HEK293 (cell line): Measurements from ENCODE around the gene LHFPL6.

ENCODE experiments used
- CTCF ChIA-PET: fragments of 350-600 bp; formaldehyde crosslinking; extraction: SDS; loops from one replicate; lab custom pipeline; 2021; ENCODE audit warnings: antibody characterized with exemption; lab: Yijun Ruan, JAX
- POLR2A ChIA-PET: fragments of 300-600 bp; formaldehyde crosslinking; extraction: SDS; loops from one replicate; lab custom pipeline; 2020; ENCODE audit warnings: antibody characterized with exemption, inconsistent platforms; lab: Yijun Ruan, JAX
- H3K27ac ChIP-seq: fragments of 200-500 bp; sonication (Bioruptor generic); 2 replicates; pipeline ENCODE4 v1.5.1; 2014; ENCODE audit warnings: low read depth, low read length, control low read depth, inconsistent platforms; ENCODE audit errors: extremely low read depth
- H3K36me3 ChIP-seq, 2 experiments: fragments of 200-500 bp in 1 of 2; sonication (Bioruptor generic) in 1 of 2; 1 replicate in 1 of 2; 2 replicates in 1 of 2; pipeline ENCODE4 v1.5.1; 2014 to 2017; ENCODE audit warnings: inconsistent platforms in 2 of 2, low read length in 2 of 2; ENCODE audit not compliant: control insufficient read depth in 2 of 2, insufficient read depth in 1 of 2
- H3K4me1 ChIP-seq: fragments of 200-500 bp; sonication (Bioruptor generic); 2 replicates; pipeline ENCODE4 v1.5.1; 2014; ENCODE audit warnings: mild to moderate bottlenecking, low read length, inconsistent platforms; ENCODE audit not compliant: control insufficient read depth, insufficient read depth
- H3K4me3 ChIP-seq: 2 replicates; pipeline ENCODE4 v1.5.1; 2011; ENCODE audit warnings: low read depth, mild to moderate bottlenecking, control low read depth, low read length, moderate library complexity
- H3K9me3 ChIP-seq: fragments of 200-500 bp; sonication (Bioruptor generic); 2 replicates; pipeline ENCODE4 v1.5.1; 2014; ENCODE audit warnings: low read depth, low read length, inconsistent platforms; ENCODE audit not compliant: control insufficient read depth, insufficient read depth
- WT1 ChIP-seq: fragments of 450-650 bp; formaldehyde crosslinking; IDR thresholded peaks from 2 replicates; pipeline ENCODE4 v1.5.1; 2016; ENCODE audit warnings: missing biosample characterization, missing genetic modification characterization
- ZBTB49 ChIP-seq: fragments of 450-650 bp; formaldehyde crosslinking; IDR thresholded peaks from 2 replicates; pipeline ENCODE4 v1.5.1; 2016; ENCODE audit warnings: missing biosample characterization, missing genetic modification characterization, low read depth
- ZNF133 ChIP-seq: fragments of 450-650 bp; formaldehyde crosslinking; IDR thresholded peaks from 2 replicates; pipeline ENCODE4 v1.5.1; 2016; ENCODE audit warnings: missing biosample characterization, missing genetic modification characterization
- ZNF18 ChIP-seq: fragments of 450-650 bp; formaldehyde crosslinking; IDR thresholded peaks from 2 replicates; pipeline ENCODE4 v1.5.1; 2016; ENCODE audit warnings: missing biosample characterization, missing genetic modification characterization
- ZNF19 ChIP-seq: fragments of 450-650 bp; formaldehyde crosslinking; IDR thresholded peaks from 2 replicates; pipeline ENCODE4; 2016; ENCODE audit warnings: missing biosample characterization, missing genetic modification characterization, low read depth
- ZNF211 ChIP-seq: fragments of 450-650 bp; formaldehyde crosslinking; IDR thresholded peaks from 2 replicates; pipeline ENCODE4 v1.5.1; 2016; ENCODE audit warnings: low read depth, missing biosample characterization, missing genetic modification characterization
- ZNF23 ChIP-seq: fragments of 450-650 bp; formaldehyde crosslinking; IDR thresholded peaks from 2 replicates; pipeline ENCODE4 v1.5.1; 2016; ENCODE audit warnings: missing biosample characterization, missing genetic modification characterization, borderline replicate concordance
- ZNF335 ChIP-seq: fragments of 450-650 bp; formaldehyde crosslinking; conservative IDR thresholded peaks from 2 replicates; pipeline ENCODE4 v1.5.1; 2016; ENCODE audit warnings: missing biosample characterization, missing genetic modification characterization
- ZNF350 ChIP-seq: fragments of 450-650 bp; formaldehyde crosslinking; IDR thresholded peaks from 2 replicates; pipeline ENCODE4 v1.5.0; 2017; ENCODE audit warnings: missing biosample characterization, mild to moderate bottlenecking, missing genetic modification characterization
- ZNF426 ChIP-seq: fragments of 450-650 bp; formaldehyde crosslinking; IDR thresholded peaks from 2 replicates; pipeline ENCODE4 v1.5.1; 2017; ENCODE audit warnings: missing biosample characterization, missing genetic modification characterization, mild to moderate bottlenecking, inconsistent platforms, moderate library complexity
- ZNF530 ChIP-seq: fragments of 450-650 bp; formaldehyde crosslinking; IDR thresholded peaks from 2 replicates; pipeline ENCODE4 v1.5.1; 2016; ENCODE audit warnings: low read depth, missing biosample characterization, missing genetic modification characterization
- ZNF548 ChIP-seq: fragments of 450-650 bp; formaldehyde crosslinking; IDR thresholded peaks from 2 replicates; pipeline ENCODE4 v1.5.1; 2016; ENCODE audit warnings: missing biosample characterization, missing genetic modification characterization
- ZNF560 ChIP-seq: fragments of 450-650 bp; formaldehyde crosslinking; IDR thresholded peaks from 2 replicates; pipeline ENCODE4 v1.5.1; 2017; ENCODE audit warnings: missing biosample characterization, missing genetic modification characterization, borderline replicate concordance
- ZNF654 ChIP-seq: fragments of 450-650 bp; formaldehyde crosslinking; IDR thresholded peaks from 2 replicates; pipeline ENCODE4 v1.5.1; 2016; ENCODE audit warnings: low read depth, missing biosample characterization, missing genetic modification characterization
- ZNF664 ChIP-seq: fragments of 450-650 bp; formaldehyde crosslinking; IDR thresholded peaks from 2 replicates; pipeline ENCODE4 v1.5.1; 2016; ENCODE audit warnings: missing biosample characterization, missing genetic modification characterization
- ZNF768 ChIP-seq: fragments of 450-650 bp; formaldehyde crosslinking; IDR thresholded peaks from 2 replicates; pipeline ENCODE4 v1.5.1; 2018; ENCODE audit warnings: missing biosample characterization, mild to moderate bottlenecking, missing genetic modification characterization
- ZSCAN4 ChIP-seq: fragments of 450-650 bp; formaldehyde crosslinking; IDR thresholded peaks from 2 replicates; pipeline ENCODE4 v1.5.1; 2017; ENCODE audit warnings: missing biosample characterization, missing genetic modification characterization
- TF ChIP-seq, protein P1 (sequence below): fragments of 450-650 bp; formaldehyde crosslinking; optimal IDR thresholded peaks from 2 replicates; pipeline ENCODE3; 2016; ENCODE audit warnings: missing biosample characterization, mild to moderate bottlenecking, missing genetic modification characterization
- TF ChIP-seq, protein P2 (sequence below): fragments of 450-650 bp; formaldehyde crosslinking; IDR thresholded peaks from 2 replicates; pipeline ENCODE4 v1.5.1; 2016; ENCODE audit warnings: missing biosample characterization, missing genetic modification characterization, low read depth
- TF ChIP-seq, protein P3 (sequence below): fragments of 450-650 bp; formaldehyde crosslinking; IDR thresholded peaks from 2 replicates; pipeline ENCODE4 v1.5.0; 2017; ENCODE audit warnings: missing biosample characterization, missing genetic modification characterization, borderline replicate concordance

LHFPL6 gene

GRCh38 chr13:39385154-39385553 lies 217.8 kb downstream of the LHFPL6 start (continued):
- TF ChIP-seq ZNF654 (tag by site-specific recombination) (no peak), ZNF350 (no peak), ZNF19 (tag by site-specific recombination) (no peak), ZNF560 (tag by site-specific recombination) (no peak), ZSCAN4 (tag by site-specific recombination) (no peak), ZNF768 (no peak)
- TF ChIP-seq, protein P1, sequence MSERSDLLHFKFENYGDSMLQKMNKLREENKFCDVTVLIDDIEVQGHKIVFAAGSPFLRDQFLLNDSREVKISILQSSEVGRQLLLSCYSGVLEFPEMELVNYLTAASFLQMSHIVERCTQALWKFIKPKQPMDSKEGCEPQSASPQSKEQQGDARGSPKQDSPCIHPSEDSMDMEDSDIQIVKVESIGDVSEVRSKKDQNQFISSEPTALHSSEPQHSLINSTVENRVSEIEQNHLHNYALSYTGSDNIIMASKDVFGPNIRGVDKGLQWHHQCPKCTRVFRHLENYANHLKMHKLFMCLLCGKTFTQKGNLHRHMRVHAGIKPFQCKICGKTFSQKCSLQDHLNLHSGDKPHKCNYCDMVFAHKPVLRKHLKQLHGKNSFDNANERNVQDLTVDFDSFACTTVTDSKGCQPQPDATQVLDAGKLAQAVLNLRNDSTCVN (tag by site-specific recombination), result no peak

DNA sequence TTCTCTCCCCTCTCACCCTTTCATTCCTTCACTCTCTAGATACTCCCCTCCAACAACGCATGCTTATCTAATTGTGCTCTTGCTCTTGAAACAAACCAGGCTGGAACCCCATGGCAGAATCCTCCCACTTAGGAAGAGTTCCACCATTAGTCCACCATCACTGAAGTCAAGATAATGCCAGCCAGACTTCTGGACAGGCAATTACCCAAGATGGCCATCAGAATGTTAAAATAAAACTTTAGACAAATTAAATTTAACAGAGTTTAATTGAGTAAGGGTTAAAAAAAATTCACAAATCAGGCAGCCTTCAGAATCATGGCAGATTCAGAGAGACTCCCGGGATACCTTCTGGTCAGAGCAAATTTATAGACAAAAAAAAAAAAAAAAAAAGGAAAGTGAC lies 221.5 kb downstream of the LHFPL6 start:
- TF ChIP-seq ZNF18 (tag by site-specific recombination) (no peak), ZNF426 (no peak), ZNF335 (tag by site-specific recombination) (no peak), ZNF23 (no peak), ZNF548 (tag by site-specific recombination) (no peak), ZNF133 (tag by site-specific recombination) (no peak), ZNF211 (tag by site-specific recombination) (no peak), WT1 (tag by site-specific recombination) (no peak), ZNF530 (tag by site-specific recombination) (no peak), ZNF664 (tag by site-specific recombination) (no peak), ZBTB49 (tag by site-specific recombination) (no peak)
- TF ChIP-seq, protein P2, sequence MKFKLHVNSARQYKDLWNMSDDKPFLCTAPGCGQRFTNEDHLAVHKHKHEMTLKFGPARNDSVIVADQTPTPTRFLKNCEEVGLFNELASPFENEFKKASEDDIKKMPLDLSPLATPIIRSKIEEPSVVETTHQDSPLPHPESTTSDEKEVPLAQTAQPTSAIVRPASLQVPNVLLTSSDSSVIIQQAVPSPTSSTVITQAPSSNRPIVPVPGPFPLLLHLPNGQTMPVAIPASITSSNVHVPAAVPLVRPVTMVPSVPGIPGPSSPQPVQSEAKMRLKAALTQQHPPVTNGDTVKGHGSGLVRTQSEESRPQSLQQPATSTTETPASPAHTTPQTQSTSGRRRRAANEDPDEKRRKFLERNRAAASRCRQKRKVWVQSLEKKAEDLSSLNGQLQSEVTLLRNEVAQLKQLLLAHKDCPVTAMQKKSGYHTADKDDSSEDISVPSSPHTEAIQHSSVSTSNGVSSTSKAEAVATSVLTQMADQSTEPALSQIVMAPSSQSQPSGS, result no peak
- TF ChIP-seq, protein P3, sequence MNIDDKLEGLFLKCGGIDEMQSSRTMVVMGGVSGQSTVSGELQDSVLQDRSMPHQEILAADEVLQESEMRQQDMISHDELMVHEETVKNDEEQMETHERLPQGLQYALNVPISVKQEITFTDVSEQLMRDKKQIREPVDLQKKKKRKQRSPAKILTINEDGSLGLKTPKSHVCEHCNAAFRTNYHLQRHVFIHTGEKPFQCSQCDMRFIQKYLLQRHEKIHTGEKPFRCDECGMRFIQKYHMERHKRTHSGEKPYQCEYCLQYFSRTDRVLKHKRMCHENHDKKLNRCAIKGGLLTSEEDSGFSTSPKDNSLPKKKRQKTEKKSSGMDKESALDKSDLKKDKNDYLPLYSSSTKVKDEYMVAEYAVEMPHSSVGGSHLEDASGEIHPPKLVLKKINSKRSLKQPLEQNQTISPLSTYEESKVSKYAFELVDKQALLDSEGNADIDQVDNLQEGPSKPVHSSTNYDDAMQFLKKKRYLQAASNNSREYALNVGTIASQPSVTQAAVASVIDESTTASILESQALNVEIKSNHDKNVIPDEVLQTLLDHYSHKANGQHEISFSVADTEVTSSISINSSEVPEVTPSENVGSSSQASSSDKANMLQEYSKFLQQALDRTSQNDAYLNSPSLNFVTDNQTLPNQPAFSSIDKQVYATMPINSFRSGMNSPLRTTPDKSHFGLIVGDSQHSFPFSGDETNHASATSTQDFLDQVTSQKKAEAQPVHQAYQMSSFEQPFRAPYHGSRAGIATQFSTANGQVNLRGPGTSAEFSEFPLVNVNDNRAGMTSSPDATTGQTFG (tag by site-specific recombination), result no peak
- Histone ChIP-seq H3K4me3 (no peak overlapping the region), H3K4me1 (peaks cover 19% of the 10 kb centered on the region), H3K36me3 (no peaks in the 10 kb centered on the region), H3K9me3 (no peaks in the 10 kb centered on the region), H3K27ac (no peak overlapping the region)
- ChIA-PET POLR2A (no interaction called here), CTCF (no interaction called here)
